D721Med (cell line): ENCODE data around the gene TTC7B.

Experiments used
- DNase-seq: peaks from one replicate; pipeline ENCODE4 v3.0.0; 2011; ENCODE audit warnings: low spot score; ENCODE audit not compliant: insufficient read length
- FAIRE-seq: peaks from 2 replicates; lab custom pipeline; 2011; peaks lifted over from hg19 to GRCh38; lab: Jason Lieb, UNC
- TF ChIP-seq, protein P1 (sequence below): IDR thresholded peaks from 2 replicates; pipeline ENCODE4 v1.5.1; 2012; ENCODE audit warnings: mild to moderate bottlenecking, control low read depth; ENCODE audit not compliant: insufficient read depth; ENCODE audit errors: missing control alignments

Gene TTC7B

DNA sequence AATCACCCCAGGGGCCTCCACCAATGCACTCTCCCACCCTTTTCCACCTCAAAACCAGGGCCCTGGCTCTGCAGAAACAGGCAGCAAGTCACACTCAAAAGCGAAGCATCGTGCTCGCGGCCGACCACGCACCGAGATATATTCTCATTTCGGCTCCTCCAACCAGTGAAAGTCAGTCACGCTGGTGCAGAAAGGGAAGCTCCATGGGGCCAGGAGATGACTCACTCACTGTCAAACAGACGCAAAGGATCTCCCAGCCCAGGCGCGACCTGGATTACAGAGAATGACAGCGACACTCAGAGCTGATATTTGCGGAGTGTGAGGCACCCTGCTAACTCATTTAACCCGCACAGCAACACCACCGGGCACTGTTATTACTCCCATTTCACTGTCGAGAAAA, 245.8 kb downstream of the TTC7B start:
- TF ChIP-seq, protein P1, sequence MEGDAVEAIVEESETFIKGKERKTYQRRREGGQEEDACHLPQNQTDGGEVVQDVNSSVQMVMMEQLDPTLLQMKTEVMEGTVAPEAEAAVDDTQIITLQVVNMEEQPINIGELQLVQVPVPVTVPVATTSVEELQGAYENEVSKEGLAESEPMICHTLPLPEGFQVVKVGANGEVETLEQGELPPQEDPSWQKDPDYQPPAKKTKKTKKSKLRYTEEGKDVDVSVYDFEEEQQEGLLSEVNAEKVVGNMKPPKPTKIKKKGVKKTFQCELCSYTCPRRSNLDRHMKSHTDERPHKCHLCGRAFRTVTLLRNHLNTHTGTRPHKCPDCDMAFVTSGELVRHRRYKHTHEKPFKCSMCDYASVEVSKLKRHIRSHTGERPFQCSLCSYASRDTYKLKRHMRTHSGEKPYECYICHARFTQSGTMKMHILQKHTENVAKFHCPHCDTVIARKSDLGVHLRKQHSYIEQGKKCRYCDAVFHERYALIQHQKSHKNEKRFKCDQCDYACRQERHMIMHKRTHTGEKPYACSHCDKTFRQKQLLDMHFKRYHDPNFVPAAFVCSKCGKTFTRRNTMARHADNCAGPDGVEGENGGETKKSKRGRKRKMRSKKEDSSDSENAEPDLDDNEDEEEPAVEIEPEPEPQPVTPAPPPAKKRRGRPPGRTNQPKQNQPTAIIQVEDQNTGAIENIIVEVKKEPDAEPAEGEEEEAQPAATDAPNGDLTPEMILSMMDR, result no peak
- FAIRE-seq (no peak), DNase-seq (no peak)

DNA sequence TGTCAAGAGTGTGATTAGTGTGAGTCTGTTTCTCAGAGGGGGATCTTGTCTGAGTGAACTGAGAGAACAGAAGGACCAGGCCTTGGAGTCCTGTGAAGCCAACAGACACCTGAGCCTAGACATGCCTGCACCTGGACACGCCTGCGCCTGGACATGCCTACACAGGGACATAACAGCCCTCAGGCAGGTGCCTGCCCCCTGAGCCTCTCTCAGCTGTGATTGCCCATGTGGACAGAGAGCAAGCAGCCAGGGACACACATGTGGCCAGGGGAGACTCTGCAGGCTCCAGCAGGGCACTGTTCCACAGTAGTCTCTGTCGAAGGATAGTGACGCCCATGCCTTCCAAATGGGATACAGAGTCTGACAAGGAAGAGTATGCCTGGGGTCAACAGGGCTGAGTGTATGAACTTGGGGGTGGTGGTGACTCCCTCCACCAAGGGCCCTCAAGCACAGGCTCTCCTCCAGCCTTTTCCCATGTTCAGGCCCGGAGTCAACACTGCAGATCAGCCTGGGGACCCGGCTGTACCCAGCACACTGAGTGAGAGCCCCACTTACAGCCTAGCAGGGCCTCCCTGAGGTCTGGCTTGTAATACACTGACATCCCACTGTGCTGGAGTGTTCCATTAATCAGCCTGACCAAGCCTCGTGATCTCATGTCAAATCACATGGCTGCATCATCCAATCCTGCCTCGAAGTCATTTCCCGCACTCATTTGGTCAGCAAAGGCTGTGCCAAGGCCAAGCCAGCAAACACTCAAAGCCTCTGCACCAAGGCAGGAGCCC, 246.4 kb downstream of the TTC7B start:
- DNase-seq (no peak), FAIRE-seq (no peak)
- TF ChIP-seq, protein P1, result no peak

DNA sequence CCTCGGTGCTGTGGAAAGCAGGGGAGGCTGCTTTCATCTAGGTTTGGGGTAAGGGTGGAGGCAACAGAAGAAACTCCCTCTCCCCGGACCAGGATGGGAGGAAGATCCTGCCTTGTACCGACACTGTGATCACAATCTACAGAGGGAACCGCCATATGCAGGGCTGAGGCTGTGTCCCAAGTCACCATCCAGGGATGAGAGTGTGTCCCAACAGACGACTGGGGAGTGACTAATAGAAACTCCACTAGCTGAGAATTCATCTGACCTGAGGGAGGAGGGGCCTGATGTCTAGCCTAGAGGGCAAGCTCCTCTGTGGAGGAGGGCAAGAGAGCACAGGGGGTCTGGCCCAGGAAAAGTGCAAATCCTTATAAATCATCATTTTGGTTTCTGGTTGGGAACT, 247.0 kb downstream of the TTC7B start:
- DNase-seq (no peak), FAIRE-seq (no peak)
- TF ChIP-seq, protein P1, result no peak

DNA sequence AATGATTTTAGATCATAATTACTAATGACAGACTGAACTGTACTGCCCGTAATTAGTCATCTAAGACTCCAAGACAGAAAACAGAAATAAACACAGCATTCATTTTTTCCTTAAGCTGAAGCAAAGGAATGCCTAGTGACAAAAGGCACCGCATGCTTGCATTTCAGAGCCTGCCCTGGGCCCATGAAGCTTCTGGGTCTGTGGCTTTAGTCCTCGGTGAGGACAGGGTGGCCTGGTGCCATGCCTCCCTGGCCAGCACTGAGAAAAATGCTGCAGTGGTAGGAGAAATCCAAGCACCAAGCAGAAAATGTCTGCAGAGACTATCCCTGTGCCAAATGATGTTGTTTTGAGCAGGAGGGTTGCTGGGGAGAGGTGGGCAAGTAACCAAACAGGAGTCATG, 247.8 kb downstream of the TTC7B start:
- no peak for DNase-seq
- TF ChIP-seq, protein P1, result no peak
- no peak for FAIRE-seq

DNA sequence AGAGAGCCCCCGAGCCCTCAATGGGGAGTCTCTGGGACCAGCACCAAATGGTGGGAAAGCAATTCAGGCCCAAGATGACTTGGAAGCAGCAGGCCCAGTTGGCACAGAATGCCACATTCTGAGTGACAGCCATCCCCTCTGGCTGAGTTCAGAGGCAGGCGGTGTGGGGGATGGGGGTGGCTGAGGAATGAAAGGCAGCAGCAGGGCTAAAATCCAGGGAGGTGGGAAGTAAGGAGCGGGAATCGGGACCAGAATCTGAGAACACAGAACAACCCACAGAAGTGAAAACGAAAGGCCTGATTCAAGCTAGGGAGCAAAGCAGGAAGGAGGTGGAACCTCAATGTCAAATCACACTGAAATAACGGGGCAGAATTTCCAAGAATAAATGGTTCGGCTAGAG, 248.2 kb downstream of the TTC7B start:
- DNase-seq (no peak), FAIRE-seq (no peak)
- TF ChIP-seq, protein P1, result no peak

DNA sequence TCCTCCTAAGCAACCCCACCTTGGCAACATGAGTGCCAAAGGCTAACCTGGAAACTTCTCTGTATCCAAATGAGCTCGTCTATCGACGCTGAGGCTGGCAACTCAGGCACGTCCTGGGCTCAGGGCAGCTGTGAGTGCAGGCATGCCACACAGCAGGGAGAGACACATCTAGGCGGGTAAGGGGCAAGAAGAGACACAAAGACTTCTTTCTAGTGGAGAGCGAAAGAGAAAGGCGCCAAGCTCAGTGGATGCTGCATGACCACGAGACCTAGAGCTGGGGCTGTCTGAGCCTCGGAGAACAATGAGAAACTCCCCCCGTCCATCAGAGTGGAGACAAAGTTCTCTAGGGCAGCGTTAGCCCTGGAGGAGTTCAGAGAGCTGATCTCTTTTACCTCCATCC, 249.0 kb downstream of the TTC7B start:
- no peak for FAIRE-seq

DNA sequence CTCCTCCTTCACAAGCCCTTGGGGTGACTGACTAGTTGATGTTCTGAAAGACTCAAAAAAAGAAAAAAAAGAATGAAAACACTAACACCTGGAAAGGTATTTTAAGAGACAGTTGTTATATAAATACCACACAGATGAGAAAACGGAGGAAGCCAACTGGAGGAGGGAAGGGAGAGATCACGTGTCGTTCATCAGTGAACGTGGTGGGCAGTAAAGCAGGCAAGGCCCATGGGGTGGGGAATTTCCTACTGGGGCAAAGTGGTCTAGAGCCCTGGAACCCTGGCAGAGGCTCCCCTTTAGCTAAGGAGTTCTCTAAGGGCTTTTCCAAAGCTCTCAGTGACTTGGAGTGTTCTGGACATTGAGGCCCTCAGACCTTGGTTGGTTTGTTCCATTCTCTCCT, 249.7 kb downstream of the TTC7B start:
- FAIRE-seq, result no peak
- no peak for DNase-seq
- TF ChIP-seq, protein P1, result no peak

More for the DNA sequence above, 249.0 kb downstream of the TTC7B start:
- TF ChIP-seq, protein P1, result no peak
- no peak for DNase-seq
